Activated CD8-positive, alpha-beta memory T cell treated with anti-CD3 and anti-CD28 coated beads, Interleukin-2, amount 10 ng/mL, durations not matched to agents 7 days and 5 days (primary cell): Measurements from ENCODE around the gene CDK14. TPM values are rescaled to one million over a fixed set of nuclear protein-coding genes. Genes with fewer than 3 reads are reported as not detected.

ENCODE experiments used
- ATAC-seq: fragments of 150-1000 bp; cut with Tn5 transposase; one replicate; pipeline ENCODE4 v1.10.0; 2021; ENCODE audit warnings: moderate library complexity
- CTCF ChIA-PET: fragments of 350-600 bp; sonication (Branson Sonifier 250); formaldehyde crosslinking; loops from one replicate; lab custom pipeline; 2021; ENCODE audit warnings: antibody characterized with exemption; lab: Charles Lee
- DNase-seq: peaks from one replicate; pipeline ENCODE4 v3.0.0-alpha.2; 2020
- H3K27ac Mint-ChIP-seq: one replicate; pipeline ENCODE4 v1.8.0; 2021; ENCODE audit warnings: mild to moderate bottlenecking, mixed read lengths
- H3K27me3 Mint-ChIP-seq: one replicate; pipeline ENCODE4 v1.8.0; 2021; ENCODE audit warnings: mixed read lengths
- H3K36me3 Mint-ChIP-seq: one replicate; pipeline ENCODE4 v1.8.0; 2021; ENCODE audit warnings: mild to moderate bottlenecking, mixed read lengths
- H3K4me1 Mint-ChIP-seq: one replicate; pipeline ENCODE4 v1.8.0; 2021; ENCODE audit warnings: mixed read lengths
- H3K4me3 Mint-ChIP-seq: one replicate; pipeline ENCODE4 v1.8.0; 2021; ENCODE audit warnings: mild to moderate bottlenecking, moderate library complexity, mixed read lengths
- H3K9me3 Mint-ChIP-seq: one replicate; pipeline ENCODE4 v1.8.0; 2022; ENCODE audit warnings: low read depth, mixed read lengths
- total RNA-seq, 2 experiments: library from RNA; stranded (reverse); gene quantifications; one replicate each; pipeline ENCODE4 v1.2.3, GENCODE V29; 2021

Gene CDK14
- total RNA-seq, 2 experiments from 2014 or later, result 0.20 to 0.23 TPM

- Mint-ChIP-seq H3K9me3 (peaks cover 6% of the 10 kb centered on the region), H3K4me1 (no peaks in the 10 kb centered on the region), H3K36me3 (no peaks in the 10 kb centered on the region), H3K4me3 (no peak overlapping the region), H3K27ac (no peak overlapping the region), H3K27me3 (no peaks in the 10 kb centered on the region)
- CTCF ChIA-PET, result no interaction called here
- DNase-seq, result no peak
- no peak for ATAC-seq
Observed at GRCh38 chr7:90709501-90710465, 113.7 kb downstream of the CDK14 start.

GRCh38 chr7:90710466-90710850 is 114.3 kb downstream of the CDK14 start:
- CTCF ChIA-PET, result no interaction called here
- Mint-ChIP-seq H3K36me3 (no peaks in the 10 kb centered on the region), H3K27me3 (no peaks in the 10 kb centered on the region), H3K4me3 (no peak overlapping the region), H3K4me1 (no peaks in the 10 kb centered on the region), H3K9me3 (peaks cover 6% of the 10 kb centered on the region), H3K27ac (no peak overlapping the region)
- no peak for ATAC-seq
- no peak for DNase-seq

DNA sequence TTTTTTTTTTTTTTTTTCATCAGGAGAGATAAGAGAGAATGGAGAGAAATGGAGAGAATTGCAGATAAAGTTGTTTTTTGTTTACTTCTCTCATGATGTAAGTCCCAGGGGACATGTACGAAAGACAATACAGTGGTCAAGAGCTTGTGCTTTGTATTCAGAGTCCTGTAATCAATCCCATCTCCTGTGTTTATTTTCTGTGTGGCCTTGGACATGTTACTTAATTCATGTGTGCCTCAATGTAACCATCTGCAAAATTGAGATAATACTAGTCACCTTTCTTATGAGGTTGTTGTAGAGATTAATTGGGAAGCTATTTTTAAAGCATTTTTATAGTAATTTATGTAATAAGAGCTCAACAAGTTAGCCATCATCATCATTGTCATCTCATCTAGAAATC is 117.5 kb downstream of the CDK14 start:
- H3K9me3 Mint-ChIP-seq, result peaks cover 6% of the 10 kb centered on the region
- H3K4me3 Mint-ChIP-seq, result no peak overlapping the region
- no peaks in the 10 kb centered on the region for H3K27me3 Mint-ChIP-seq
- ATAC-seq, result no peak
- no peak overlapping the region for H3K27ac Mint-ChIP-seq
- DNase-seq, result no peak
- CTCF ChIA-PET, result no interaction called here
- no peaks in the 10 kb centered on the region for H3K36me3 Mint-ChIP-seq
- no peaks in the 10 kb centered on the region for H3K4me1 Mint-ChIP-seq

GRCh38 chr7:90715067-90715466 is 118.9 kb downstream of the CDK14 start:
- CTCF ChIA-PET, result no interaction called here
- peaks cover 6% of the 10 kb centered on the region for H3K9me3 Mint-ChIP-seq

DNA sequence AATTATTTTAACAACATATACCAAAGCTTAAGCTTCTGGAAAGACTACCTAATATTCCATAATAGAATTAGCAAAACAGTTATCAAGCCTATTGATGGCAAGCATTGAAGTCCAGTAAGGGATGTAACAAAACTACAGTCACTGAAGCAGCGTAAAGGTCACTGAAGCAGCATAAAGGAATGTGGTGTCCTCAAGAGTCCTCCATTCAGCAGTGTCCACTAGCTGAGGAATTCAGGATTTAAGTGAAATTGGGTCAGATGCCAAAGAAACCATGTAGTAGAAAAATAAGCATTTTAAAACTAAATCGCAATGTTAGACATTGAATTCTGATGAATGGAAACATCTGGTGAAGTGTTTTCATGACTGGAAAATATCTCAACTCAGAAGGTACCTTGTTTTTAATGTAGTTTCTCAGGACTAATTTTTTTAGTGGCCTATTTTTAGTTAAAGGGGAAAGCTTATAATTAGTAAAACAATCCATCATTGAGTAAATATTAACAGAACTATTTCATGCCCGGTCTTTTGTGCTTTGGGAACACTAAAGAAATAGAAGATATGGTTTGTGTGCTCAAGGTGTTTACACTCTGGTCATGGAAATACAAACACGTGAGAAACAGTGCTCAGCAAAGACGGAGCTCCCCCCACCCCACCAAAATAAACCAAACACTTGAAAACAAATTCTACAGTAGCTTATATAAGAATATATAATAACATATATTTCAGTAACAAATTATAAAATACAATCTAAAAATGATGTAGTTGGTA is 121.4 kb downstream of the CDK14 start:
- no peak for ATAC-seq
- H3K27ac Mint-ChIP-seq, result no peak overlapping the region
- CTCF ChIA-PET, result no interaction called here
- H3K27me3 Mint-ChIP-seq, result no peaks in the 10 kb centered on the region
- no peak overlapping the region for H3K4me3 Mint-ChIP-seq
- H3K4me1 Mint-ChIP-seq, result no peaks in the 10 kb centered on the region
- H3K9me3 Mint-ChIP-seq, result peaks cover 2% of the 10 kb centered on the region
- H3K36me3 Mint-ChIP-seq, result no peaks in the 10 kb centered on the region
- DNase-seq, result no peak

More at GRCh38 chr7:90715067-90715466, 118.9 kb downstream of the CDK14 start:
- no peaks in the 10 kb centered on the region for H3K36me3 Mint-ChIP-seq
- H3K27me3 Mint-ChIP-seq, result no peaks in the 10 kb centered on the region
- no peak overlapping the region for H3K27ac Mint-ChIP-seq
- H3K4me3 Mint-ChIP-seq, result no peak overlapping the region
- ATAC-seq (no peak), DNase-seq (no peak)
- H3K4me1 Mint-ChIP-seq, result no peaks in the 10 kb centered on the region

DNA sequence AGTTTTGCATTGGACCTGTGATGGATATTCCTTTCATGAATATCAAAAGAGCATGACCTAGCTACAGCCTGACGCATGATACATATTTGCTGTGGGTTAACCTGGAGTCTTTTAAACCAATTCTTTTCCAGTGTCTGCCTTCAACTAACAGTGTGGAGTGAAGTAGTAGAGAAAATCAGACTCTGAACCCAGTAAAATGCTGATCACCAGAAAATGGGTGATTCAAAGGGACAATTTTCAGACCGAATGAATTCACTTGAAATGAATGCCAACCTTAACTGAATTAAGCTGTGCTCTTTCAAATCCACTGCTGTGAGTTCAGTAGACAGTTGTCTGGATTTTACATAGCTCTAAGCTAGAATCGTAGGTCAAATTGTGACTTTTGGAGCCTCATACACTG is 123.0 kb downstream of the CDK14 start:
- H3K36me3 Mint-ChIP-seq, result no peaks in the 10 kb centered on the region
- CTCF ChIA-PET, result no interaction called here
- H3K4me1 Mint-ChIP-seq, result no peaks in the 10 kb centered on the region
- no peak overlapping the region for H3K4me3 Mint-ChIP-seq
- ATAC-seq (no peak), DNase-seq (no peak)
- no peaks in the 10 kb centered on the region for H3K27me3 Mint-ChIP-seq
- H3K27ac Mint-ChIP-seq, result no peak overlapping the region
- no peaks in the 10 kb centered on the region for H3K9me3 Mint-ChIP-seq

GRCh38 chr7:90720984-90721760 is 125.1 kb downstream of the CDK14 start:
- DNase-seq (no peak), ATAC-seq (no peak)
- Mint-ChIP-seq H3K36me3 (no peaks in the 10 kb centered on the region), H3K4me1 (no peaks in the 10 kb centered on the region), H3K27me3 (no peaks in the 10 kb centered on the region), H3K27ac (no peak overlapping the region), H3K9me3 (peaks cover 2% of the 10 kb centered on the region), H3K4me3 (no peak overlapping the region)
- CTCF ChIA-PET, result no interaction called here

DNA sequence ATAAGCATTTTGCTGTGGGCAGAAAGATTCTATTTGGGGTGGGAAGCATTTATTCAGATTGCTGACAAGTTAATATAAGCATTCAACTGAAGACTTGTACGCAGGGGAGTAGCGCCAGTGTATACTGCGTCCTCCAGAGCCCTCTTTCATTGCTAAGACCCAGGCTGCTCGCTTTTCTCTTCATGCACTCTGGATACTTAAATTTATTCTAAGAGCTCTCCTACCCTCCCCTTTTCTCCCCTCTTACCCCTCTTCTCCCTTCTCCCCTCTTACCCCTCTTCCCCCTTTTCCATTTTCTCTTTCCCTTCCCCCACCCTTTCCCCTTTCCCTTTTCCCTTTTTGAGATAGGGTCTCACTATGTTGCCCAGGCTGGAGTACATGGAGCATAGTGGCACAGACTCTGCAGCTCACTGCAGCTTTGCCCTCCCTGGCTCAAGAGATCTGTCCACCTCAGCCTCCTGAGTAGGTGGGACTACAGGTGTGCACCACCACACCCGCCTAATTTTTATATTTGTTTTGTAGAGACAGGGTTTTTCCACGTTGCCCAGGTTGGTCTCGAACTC is 125.8 kb downstream of the CDK14 start:
- Mint-ChIP-seq H3K9me3 (peaks cover 2% of the 10 kb centered on the region), H3K27me3 (no peaks in the 10 kb centered on the region), H3K4me1 (no peaks in the 10 kb centered on the region), H3K4me3 (no peak overlapping the region), H3K27ac (no peak overlapping the region), H3K36me3 (no peaks in the 10 kb centered on the region)
- CTCF ChIA-PET, result no interaction called here
- DNase-seq (no peak), ATAC-seq (no peak)

- ATAC-seq (no peak), DNase-seq (no peak)
- H3K36me3 Mint-ChIP-seq, result no peaks in the 10 kb centered on the region
- peaks cover 2% of the 10 kb centered on the region for H3K9me3 Mint-ChIP-seq
- no peaks in the 10 kb centered on the region for H3K4me1 Mint-ChIP-seq
- H3K27ac Mint-ChIP-seq, result no peak overlapping the region
- no peak overlapping the region for H3K4me3 Mint-ChIP-seq
- CTCF ChIA-PET, result no interaction called here
- no peaks in the 10 kb centered on the region for H3K27me3 Mint-ChIP-seq
Observed at GRCh38 chr7:90723233-90723632, 127.1 kb downstream of the CDK14 start.

DNA sequence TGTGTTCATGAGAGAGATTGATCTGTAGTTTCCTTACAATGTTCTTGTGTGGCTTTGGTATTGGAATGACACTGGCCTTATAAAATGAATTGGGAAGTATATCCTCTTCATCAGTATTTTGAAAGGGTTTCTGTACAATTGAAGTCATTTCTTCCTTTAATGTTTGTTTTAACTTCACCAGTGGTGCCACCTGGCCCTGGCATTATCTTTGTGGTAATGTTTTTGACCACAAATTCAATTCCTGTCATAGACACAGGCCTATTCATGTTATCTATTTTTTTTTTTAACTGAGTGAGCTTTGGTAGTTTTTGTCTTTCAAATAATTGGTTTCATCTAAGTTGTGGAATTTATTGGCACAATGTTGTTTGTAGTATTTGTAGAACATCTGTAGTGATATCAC is 127.7 kb downstream of the CDK14 start:
- H3K4me1 Mint-ChIP-seq, result no peaks in the 10 kb centered on the region
- DNase-seq (no peak), ATAC-seq (no peak)
- H3K4me3 Mint-ChIP-seq, result no peak overlapping the region
- CTCF ChIA-PET, result no interaction called here
- H3K36me3 Mint-ChIP-seq, result no peaks in the 10 kb centered on the region
- H3K27me3 Mint-ChIP-seq, result no peaks in the 10 kb centered on the region
- peaks cover 2% of the 10 kb centered on the region for H3K9me3 Mint-ChIP-seq
- no peak overlapping the region for H3K27ac Mint-ChIP-seq

DNA sequence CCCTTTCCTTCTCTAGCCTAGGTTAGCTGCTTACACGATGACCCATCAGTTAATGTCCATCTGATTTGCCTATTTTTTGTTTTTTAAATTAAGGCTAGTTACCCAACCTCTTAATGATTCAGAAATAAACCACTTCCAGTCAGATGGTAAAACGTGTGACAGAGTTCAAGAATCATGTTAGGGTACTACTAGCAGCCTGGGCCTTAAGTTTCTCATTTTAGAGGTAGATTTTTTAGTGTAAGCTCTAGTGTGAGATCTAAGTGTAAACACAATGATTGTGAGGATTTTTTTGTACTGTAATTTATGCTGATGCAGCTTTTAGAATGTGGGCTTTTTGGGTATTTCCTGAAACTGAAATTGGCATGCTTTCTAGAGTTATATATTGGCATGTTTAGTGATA is 130.0 kb downstream of the CDK14 start:
- Mint-ChIP-seq H3K27ac (no peak overlapping the region), H3K36me3 (no peaks in the 10 kb centered on the region), H3K4me3 (no peak overlapping the region), H3K27me3 (no peaks in the 10 kb centered on the region), H3K4me1 (no peaks in the 10 kb centered on the region), H3K9me3 (peaks cover 2% of the 10 kb centered on the region)
- CTCF ChIA-PET, result no interaction called here
- no peak for DNase-seq
- no peak for ATAC-seq

GRCh38 chr7:90726623-90727022 is 130.5 kb downstream of the CDK14 start:
- H3K4me3 Mint-ChIP-seq, result no peak overlapping the region
- CTCF ChIA-PET, result no interaction called here
- no peak overlapping the region for H3K27ac Mint-ChIP-seq
- ATAC-seq (no peak), DNase-seq (no peak)
- H3K36me3 Mint-ChIP-seq, result no peaks in the 10 kb centered on the region
- peaks cover 2% of the 10 kb centered on the region for H3K9me3 Mint-ChIP-seq
- no peaks in the 10 kb centered on the region for H3K27me3 Mint-ChIP-seq
- no peaks in the 10 kb centered on the region for H3K4me1 Mint-ChIP-seq

DNA sequence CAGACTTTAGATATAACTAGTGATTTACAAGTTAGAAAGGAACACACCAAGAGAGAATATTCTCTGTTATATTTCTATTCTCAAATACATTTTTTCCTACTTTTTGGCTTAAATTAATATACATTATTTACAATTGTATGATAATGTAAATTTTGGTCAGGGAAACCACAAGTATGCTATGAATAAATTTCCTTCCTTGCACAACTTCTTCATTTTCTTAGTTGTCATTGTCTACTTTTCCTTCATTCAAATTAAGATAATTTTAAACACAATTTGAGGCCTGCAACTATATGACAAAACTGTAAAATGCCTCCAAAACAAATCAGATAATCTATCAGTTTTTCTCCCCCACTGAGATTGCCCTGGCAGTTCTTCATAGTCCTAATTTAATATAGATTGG is 131.3 kb downstream of the CDK14 start:
- Mint-ChIP-seq H3K27me3 (no peaks in the 10 kb centered on the region), H3K36me3 (no peaks in the 10 kb centered on the region), H3K9me3 (peaks cover 2% of the 10 kb centered on the region), H3K27ac (no peak overlapping the region), H3K4me1 (no peaks in the 10 kb centered on the region), H3K4me3 (no peak overlapping the region)
- DNase-seq, result no peak
- ATAC-seq, result no peak
- CTCF ChIA-PET, result no interaction called here
